Measurements from ENCODE around the gene RCAN3.
"Not testable (repeated sequence)": the region's sequence is repeated elsewhere in the genome, so short reads cannot be mapped to it uniquely, and the experiment has no call there.

The RCAN3 gene

GRCh38 chr1:24475700-24476099 is 26.9 kb upstream of the RCAN3 start:
- Mint-ChIP-seq H3K27ac (peak overlapping the region; percentile 14), H3K9me3 (no peaks in the 10 kb centered on the region)

DNA sequence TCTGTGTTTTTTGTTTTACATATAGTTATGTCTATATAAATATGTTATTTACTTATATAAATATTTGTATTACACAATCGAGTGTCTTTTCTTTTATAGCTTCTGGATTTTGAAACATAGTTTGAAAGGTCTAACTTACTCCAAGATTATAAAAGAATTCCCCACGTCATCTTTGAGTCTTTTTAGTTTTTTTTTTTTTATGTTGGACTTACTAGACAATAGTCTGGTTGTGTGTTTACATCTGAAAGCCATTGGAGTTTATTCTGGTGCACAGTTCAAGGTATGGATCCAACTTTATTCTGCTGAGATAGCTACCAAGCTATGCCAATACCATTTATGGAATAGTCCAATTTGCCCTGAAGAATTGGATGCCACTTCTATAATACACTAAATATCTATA is 26.1 kb upstream of the RCAN3 start:
- no peak for DNase-seq
- H3K9me3 Mint-ChIP-seq: no peaks in the 10 kb centered on the region
- H3K27me3 Mint-ChIP-seq: no peaks in the 10 kb centered on the region
- H3K4me3 Mint-ChIP-seq: no peak overlapping the region
- peaks cover 32% of the 10 kb centered on the region for H3K4me1 Mint-ChIP-seq (ENCODE audit: low read depth)
- H3K36me3 Mint-ChIP-seq (ENCODE audit: low read depth): peaks cover 10% of the 10 kb centered on the region
- no peak overlapping the region for H3K27ac Mint-ChIP-seq

More at GRCh38 chr1:24475700-24476099, 26.9 kb upstream of the RCAN3 start:
- Mint-ChIP-seq H3K4me3 (no peak overlapping the region), H3K36me3 (ENCODE audit: low read depth) (peaks cover 15% of the 10 kb centered on the region), H3K27me3 (no peaks in the 10 kb centered on the region), H3K4me1 (ENCODE audit: low read depth) (peaks cover 27% of the 10 kb centered on the region)
- DNase-seq: no peak

DNA sequence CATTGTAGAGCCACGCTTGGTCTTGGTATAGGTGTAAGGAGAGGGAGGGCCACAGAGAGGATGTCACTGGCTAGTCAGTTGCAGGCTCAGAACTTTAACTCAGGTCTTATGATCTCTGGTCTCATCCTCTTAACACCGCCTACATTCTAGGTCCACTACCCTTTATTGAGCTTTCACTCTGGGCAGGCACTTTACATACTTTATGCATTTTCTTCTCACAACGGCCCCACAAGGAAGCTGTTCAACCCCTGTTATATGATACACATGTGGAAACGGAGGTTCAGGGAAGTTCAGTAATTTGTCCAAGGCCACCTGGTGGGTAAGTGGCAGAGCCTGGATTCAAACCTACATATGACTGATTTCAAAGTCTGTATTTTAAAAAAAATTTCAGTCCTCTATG is 25.3 kb upstream of the RCAN3 start:
- DNase-seq: no peak
- H3K4me1 Mint-ChIP-seq (ENCODE audit: low read depth): peaks cover 39% of the 10 kb centered on the region
- H3K36me3 Mint-ChIP-seq (ENCODE audit: low read depth): peaks cover 8% of the 10 kb centered on the region
- H3K4me3 Mint-ChIP-seq: no peak overlapping the region
- H3K27me3 Mint-ChIP-seq: no peaks in the 10 kb centered on the region
- H3K9me3 Mint-ChIP-seq: peaks cover 2% of the 10 kb centered on the region
- peak overlapping the region; percentile 39 for H3K27ac Mint-ChIP-seq

DNA sequence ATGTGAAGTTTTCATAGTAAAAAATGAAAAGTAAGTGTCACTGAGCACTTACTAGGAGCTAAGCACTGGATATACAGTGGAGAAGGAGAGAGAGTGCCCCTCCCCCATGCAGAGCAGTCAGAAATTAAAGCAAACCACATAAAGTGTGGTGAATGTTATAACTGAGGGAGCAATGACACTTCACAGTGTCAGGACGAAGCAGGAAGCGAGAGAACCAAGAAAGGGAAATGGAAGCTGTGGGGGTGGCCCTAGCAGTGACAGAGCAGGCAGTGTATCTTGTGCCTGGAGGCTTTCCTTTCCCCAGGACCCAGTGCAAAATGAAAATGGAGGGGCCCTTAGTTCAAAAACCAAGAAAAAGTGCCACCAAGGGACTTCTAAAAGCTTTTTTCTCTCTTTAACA is 21.5 kb upstream of the RCAN3 start:
- Mint-ChIP-seq H3K4me1 (ENCODE audit: low read depth) (peaks cover 67% of the 10 kb centered on the region), H3K36me3 (ENCODE audit: low read depth) (peaks cover 10% of the 10 kb centered on the region), H3K9me3 (peaks cover 2% of the 10 kb centered on the region), H3K27ac (peak overlapping the region; percentile 96), H3K27me3 (no peaks in the 10 kb centered on the region), H3K4me3 (peak overlapping the region; percentile 69)
- DNase-seq: peak; percentile 61

GRCh38 chr1:24481843-24482610 is 20.6 kb upstream of the RCAN3 start:
- Mint-ChIP-seq H3K9me3 (peaks cover 2% of the 10 kb centered on the region), H3K27ac (peak overlapping the region; percentile 96), H3K36me3 (ENCODE audit: low read depth) (peaks cover 10% of the 10 kb centered on the region), H3K4me1 (ENCODE audit: low read depth) (peaks cover 72% of the 10 kb centered on the region), H3K27me3 (no peaks in the 10 kb centered on the region), H3K4me3 (peak overlapping the region; percentile 69)
- no peak for DNase-seq

DNA sequence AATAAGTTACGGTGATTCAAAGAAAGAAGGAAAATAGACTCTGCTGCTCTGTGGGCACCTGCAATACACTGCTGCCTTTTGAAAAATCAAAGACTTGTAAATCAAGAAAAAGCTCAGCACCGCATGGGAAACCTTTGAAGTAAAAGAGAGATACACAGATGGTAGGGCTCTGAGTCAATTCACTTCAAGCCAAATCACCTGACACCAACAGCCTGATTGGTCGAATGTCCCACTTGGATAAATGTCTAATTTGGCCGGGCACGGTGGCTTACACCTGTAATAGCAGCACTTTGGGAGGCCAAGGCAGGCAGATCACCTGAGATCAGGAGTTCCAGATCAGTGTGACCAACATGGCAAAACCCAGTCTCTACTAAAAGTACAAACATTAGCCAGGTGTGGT is 19.2 kb upstream of the RCAN3 start:
- peaks cover 10% of the 10 kb centered on the region for H3K36me3 Mint-ChIP-seq (ENCODE audit: low read depth)
- peak overlapping the region; percentile 96 for H3K27ac Mint-ChIP-seq
- DNase-seq: peak; percentile 60
- H3K4me3 Mint-ChIP-seq: peak overlapping the region; percentile 3
- H3K9me3 Mint-ChIP-seq: peaks cover 2% of the 10 kb centered on the region
- H3K4me1 Mint-ChIP-seq (ENCODE audit: low read depth): peaks cover 78% of the 10 kb centered on the region
- H3K27me3 Mint-ChIP-seq: no peaks in the 10 kb centered on the region

DNA sequence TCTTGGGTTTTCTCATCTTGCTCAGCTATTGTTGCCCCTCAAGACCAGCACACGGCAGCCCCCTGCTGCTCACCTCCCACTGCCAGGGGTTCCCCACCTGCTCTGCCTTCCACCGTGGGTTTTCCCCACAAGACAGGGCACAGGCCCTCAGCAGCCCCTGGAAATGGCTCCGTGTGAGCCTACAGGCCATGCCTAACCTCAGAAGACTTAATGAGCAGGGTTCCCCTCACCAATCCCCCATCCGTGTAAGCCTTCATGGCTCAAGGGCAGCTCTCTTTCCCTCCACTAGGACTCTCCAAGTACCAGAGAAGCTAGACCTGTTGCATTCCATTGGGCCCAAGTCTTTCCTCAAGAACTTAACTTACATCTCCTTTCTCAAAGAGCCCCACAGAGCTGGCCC is 18.4 kb upstream of the RCAN3 start:
- H3K4me3 Mint-ChIP-seq: no peak overlapping the region
- H3K27ac Mint-ChIP-seq: peak overlapping the region; percentile 96
- H3K36me3 Mint-ChIP-seq (ENCODE audit: low read depth): peaks cover 9% of the 10 kb centered on the region
- H3K27me3 Mint-ChIP-seq: no peaks in the 10 kb centered on the region
- DNase-seq: no peak
- peaks cover 2% of the 10 kb centered on the region for H3K9me3 Mint-ChIP-seq
- H3K4me1 Mint-ChIP-seq (ENCODE audit: low read depth): peaks cover 84% of the 10 kb centered on the region

DNA sequence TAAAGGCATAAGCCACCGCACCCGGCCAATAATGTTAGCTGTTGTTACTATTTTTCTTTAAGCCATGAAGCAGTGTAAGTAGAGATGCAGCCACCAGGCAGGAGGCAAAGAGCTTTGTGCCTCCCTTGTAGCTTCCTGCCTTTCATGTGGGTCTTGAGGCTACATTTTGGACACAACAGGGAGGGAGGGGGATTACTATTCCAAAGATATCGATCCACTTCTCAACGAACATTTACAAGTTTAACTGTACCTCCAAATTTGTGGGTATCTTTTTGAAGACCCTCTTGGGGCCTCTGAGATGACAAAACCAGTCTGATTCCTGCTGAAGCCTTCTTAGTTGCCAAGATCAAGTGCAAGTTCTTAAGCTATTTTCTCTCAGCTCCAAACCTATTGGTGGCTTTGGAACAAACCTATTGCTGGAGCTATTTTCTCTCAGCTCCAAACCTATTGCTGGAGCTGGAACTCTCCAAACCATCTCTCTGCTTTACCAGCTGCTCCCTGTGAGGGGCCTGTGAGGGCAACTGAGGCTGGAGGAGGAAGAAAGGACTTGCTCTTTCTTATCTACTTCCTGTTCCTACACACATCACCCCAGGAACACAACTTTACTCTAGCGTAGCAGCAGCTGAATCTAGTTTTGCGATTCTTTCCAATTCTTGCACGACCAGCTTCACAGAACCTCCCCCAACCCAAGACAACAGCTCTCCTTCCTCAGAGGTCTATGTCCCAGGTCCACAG is 16.1 kb upstream of the RCAN3 start:
- peak overlapping the region; percentile 74 for H3K4me3 Mint-ChIP-seq
- peaks cover 6% of the 10 kb centered on the region for H3K36me3 Mint-ChIP-seq (ENCODE audit: low read depth)
- H3K27me3 Mint-ChIP-seq: no peaks in the 10 kb centered on the region
- peak; percentile 50 for DNase-seq
- peak overlapping the region; percentile 95 for H3K27ac Mint-ChIP-seq
- peaks cover 6% of the 10 kb centered on the region for H3K9me3 Mint-ChIP-seq
- peaks cover 74% of the 10 kb centered on the region for H3K4me1 Mint-ChIP-seq (ENCODE audit: low read depth)

DNA sequence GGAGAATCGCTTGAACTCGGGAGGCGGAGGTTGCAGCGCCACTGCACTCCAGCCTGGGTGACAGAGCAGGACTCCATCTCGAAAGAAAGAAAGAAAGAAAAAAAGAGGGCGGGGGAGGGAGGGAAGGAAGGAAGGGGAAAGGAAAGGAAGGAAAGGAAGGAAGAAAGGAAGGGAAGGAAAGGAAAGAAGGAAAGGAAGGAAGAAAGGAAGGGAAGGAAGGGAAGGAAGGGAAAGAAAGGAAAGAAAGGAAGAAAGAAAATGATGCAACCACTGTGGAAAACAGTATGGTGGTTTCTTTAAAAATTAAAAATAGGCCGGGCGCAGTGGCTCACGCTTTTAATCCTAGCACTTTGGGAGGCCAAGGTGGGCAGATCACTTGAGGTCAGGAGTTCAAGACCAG is 15.2 kb upstream of the RCAN3 start:
- Mint-ChIP-seq H3K36me3 (ENCODE audit: low read depth) (peaks cover 5% of the 10 kb centered on the region), H3K9me3 (peaks cover 4% of the 10 kb centered on the region), H3K27me3 (no peaks in the 10 kb centered on the region), H3K27ac (peak overlapping the region; percentile 95), H3K4me1 (ENCODE audit: low read depth) (peaks cover 73% of the 10 kb centered on the region), H3K4me3 (peak overlapping the region; percentile 74)
- DNase-seq: no peak

DNA sequence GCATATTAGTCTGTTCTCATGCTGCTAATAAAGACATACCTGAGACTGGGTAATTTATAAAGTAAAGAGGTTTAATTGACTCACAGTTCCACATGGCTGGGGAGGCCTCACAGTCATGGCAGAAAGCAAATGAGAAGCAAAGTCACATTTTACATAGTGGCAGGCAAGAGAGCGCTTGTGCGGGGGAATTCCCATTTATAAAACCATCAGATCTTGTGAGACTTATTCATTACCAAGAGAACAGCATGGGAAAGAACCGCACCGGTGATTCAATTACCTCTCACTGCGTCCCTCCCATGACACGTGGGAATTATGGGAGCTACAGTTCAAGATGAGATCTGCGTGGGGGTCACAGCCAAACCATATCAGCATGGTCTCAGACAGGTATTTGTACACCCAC is 14.5 kb upstream of the RCAN3 start:
- Mint-ChIP-seq H3K27ac (peak overlapping the region; percentile 95), H3K4me1 (ENCODE audit: low read depth) (peaks cover 73% of the 10 kb centered on the region), H3K4me3 (peak overlapping the region; percentile 74)
- peak; percentile 70 for DNase-seq
- H3K27me3 Mint-ChIP-seq; H3K36me3 Mint-ChIP-seq (ENCODE audit: low read depth); H3K9me3 Mint-ChIP-seq: not testable (repeated sequence)

- peak overlapping the region; percentile 95 for H3K27ac Mint-ChIP-seq
- no peaks in the 10 kb centered on the region for H3K27me3 Mint-ChIP-seq
- peaks cover 4% of the 10 kb centered on the region for H3K9me3 Mint-ChIP-seq
- DNase-seq: no peak
- H3K4me3 Mint-ChIP-seq: no peak overlapping the region
- H3K36me3 Mint-ChIP-seq (ENCODE audit: low read depth): no peaks in the 10 kb centered on the region
- H3K4me1 Mint-ChIP-seq (ENCODE audit: low read depth): peaks cover 58% of the 10 kb centered on the region
Observed at GRCh38 chr1:24489674-24490073, 13.0 kb upstream of the RCAN3 start.

GRCh38 chr1:24490101-24490781 is 12.4 kb upstream of the RCAN3 start:
- H3K4me1 Mint-ChIP-seq (ENCODE audit: low read depth): peaks cover 54% of the 10 kb centered on the region
- H3K27me3 Mint-ChIP-seq: no peaks in the 10 kb centered on the region
- no peaks in the 10 kb centered on the region for H3K36me3 Mint-ChIP-seq (ENCODE audit: low read depth)
- no peak overlapping the region for H3K27ac Mint-ChIP-seq
- DNase-seq: no peak
- H3K4me3 Mint-ChIP-seq: no peak overlapping the region
- H3K9me3 Mint-ChIP-seq: peaks cover 4% of the 10 kb centered on the region

- H3K4me3 Mint-ChIP-seq: no peak overlapping the region
- H3K27ac Mint-ChIP-seq: no peak overlapping the region
- no peaks in the 10 kb centered on the region for H3K27me3 Mint-ChIP-seq
- DNase-seq: no peak
- H3K4me1 Mint-ChIP-seq (ENCODE audit: low read depth): peaks cover 40% of the 10 kb centered on the region
- H3K9me3 Mint-ChIP-seq: peaks cover 4% of the 10 kb centered on the region
- no peaks in the 10 kb centered on the region for H3K36me3 Mint-ChIP-seq (ENCODE audit: low read depth)
Observed at GRCh38 chr1:24491577-24492360, 10.9 kb upstream of the RCAN3 start.

GRCh38 chr1:24492935-24493334 is 9.7 kb upstream of the RCAN3 start:
- H3K36me3 Mint-ChIP-seq (ENCODE audit: low read depth); DNase-seq; H3K9me3 Mint-ChIP-seq; H3K4me3 Mint-ChIP-seq; H3K27me3 Mint-ChIP-seq; H3K27ac Mint-ChIP-seq: not testable (repeated sequence)
- H3K4me1 Mint-ChIP-seq (ENCODE audit: low read depth): peaks cover 39% of the 10 kb centered on the region
